NOMO-1 (cell line): ENCODE data around the gene VAPA.

ENCODE experiments used
- DNase-seq, 2 experiments: peaks; one replicate each; lab custom pipeline; 2025; ENCODE audit not compliant: unreplicated experiment in 2 of 2; lab: John Stamatoyannopoulos, UW

Gene VAPA

DNA sequence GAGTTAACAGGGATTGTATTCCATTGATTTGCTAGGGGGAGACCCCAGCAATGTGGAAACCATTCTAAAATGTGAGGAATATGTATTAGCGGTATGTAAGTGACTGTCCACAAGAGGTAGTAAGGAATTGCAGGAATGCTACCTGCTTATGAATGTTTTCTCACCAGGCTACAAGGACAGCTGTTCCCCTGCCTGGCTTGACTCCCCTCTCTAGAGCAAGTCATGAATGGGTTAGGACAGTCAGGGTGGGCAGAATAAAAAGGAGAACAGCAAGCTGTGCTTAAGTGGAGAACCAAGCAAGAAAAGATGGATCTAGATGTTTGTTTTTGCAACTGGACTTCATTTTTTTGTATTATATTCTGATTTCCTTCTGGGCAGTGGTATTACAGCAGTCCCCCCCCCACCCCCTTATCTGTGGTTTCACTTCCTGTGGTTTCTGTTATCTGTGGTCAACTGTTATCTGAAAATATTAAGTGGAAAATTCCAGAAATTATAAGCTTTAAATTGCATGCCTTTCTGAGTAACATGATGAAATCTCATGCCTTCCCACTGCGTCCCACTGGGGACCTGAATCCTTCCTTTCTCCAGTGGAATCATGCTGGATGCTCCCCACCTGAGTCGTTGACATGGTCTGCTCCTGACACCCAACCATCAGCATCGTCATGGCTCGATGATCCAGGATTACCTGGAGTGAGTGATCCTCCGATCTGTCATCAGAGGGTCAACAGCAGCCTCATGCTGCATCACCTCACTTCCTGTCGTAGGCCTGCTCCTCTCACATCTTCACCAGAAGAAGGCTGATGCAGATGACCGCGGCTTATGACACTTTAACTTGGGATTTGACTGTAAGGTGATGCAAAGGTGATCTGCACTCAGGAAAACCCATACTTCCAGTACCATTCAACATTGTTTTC, 52.2 kb downstream of the VAPA start:
- DNase-seq = no peak

DNA sequence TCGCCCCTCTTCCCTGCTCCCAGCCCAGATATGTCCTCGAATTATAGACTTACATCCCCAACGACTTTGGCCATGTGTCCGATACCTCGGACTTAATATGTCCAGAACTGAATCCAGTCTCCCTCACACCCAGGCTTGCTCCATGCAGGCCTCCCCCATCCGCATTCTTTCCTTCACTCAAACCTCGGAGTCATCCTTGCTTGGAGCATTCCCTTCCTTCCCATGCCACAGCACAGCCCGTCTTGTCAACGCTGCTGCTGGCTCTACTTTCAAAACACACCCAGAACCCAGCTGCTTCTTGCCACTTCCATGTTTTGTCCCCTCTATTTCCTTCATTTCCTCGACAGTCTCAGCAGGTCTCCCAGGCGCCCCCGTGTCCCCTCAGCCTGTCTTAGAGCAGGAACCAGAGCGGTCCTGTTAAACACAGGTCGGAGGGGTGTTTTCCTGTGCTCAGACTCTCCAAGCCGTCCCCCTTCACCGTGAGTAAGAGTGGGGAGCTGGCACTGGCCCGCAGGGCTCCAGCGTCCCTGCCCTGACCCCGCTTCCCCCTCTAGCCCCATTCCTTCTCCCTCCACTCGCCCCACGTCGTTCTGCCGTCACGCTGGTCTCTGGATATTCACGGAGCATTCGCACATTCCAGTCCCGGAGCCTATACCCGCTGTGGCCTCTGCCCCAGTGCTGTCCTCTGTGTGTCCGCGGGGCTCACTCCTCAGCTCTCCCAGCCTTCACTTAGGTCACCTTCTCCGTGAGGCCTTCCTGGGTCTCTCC, 54.4 kb downstream of the VAPA start:
- no peak for DNase-seq

- peak; percentile 20 to 30 for DNase-seq
Measured at GRCh38 chr18:9969247-9969646, 55.4 kb downstream of the VAPA start.

DNA sequence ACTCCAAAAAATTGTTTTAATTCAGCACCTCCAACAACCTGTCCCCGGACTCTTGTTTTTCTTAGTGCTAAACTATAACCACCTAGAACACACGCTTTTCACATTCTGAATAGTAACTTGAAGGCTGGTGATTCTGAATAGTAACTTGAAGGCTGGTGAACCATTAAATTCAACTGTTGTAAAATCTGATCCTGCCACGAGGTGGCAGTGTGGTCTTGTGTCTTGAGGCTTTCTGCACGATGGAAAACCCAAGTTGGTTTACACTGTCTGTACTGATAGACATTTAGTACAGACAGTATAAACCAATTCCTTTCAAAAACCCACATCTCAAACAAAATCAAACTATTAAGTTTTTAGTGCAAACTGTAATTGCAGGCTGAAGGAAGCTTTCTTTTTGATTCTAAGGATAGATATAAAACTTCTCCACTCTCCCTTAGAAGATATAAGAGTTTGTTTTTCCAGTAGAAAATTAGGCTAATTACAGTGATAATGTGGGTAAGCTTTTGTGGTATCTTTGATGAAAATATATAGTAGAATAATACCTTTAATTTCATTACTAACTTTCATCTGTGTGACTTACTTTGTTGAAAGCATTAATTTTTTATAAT, 57.6 kb downstream of the VAPA start:
- peak; percentile 45 to 70 for DNase-seq

DNA sequence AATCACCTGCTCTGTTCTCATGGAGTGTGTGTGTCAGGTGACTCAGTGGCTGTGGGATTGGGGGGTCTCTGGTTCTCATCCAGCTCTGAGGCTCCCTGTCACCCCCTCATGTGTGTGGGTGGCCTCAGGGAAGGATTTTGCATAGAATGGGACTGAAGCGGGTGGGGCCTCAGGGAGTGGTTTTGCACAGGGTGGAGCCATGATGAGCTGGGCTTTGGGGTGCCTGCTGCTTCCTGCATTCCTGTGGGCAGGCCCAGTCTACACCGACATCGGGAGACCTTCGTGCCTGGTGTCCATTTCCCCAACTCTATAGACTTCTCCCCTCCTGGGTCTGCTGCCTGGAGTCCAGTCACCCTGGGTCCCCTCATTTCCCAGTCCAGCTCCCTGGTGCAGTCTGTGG, 59.7 kb downstream of the VAPA start:
- no peak for DNase-seq

DNA sequence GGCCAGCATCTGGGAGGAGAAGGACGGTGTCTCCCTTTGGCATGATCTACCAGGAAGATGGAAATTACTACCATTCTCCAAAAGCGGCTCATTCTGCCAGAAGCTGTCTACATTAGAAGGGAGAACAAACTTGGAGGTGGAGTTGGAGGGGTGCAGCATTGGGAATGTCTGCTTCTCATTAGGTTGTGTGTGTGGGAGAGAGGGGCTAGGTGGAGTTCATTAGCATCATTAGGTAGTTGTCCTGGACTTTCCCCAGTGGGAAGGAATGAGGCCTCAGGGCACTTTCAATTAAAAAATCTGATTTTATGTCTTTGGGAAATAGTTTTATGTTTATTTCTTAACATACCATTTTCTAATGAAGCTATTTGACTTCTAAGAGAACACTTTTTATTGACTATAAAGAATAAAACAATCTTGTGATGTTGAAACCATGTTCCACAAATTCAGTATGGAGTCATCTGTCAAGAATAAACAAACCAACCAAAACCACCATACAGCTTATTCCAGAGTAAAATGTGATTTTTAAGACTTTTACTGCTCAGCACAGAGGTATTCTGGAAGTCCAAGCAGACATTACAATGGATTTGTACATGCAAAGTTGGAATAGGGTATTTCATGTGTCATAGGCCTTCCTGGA, 60.6 kb downstream of the VAPA start:
- no peak for DNase-seq

GRCh38 chr18:9975658-9976057, 61.8 kb downstream of the VAPA start:
- no peak for DNase-seq

DNA sequence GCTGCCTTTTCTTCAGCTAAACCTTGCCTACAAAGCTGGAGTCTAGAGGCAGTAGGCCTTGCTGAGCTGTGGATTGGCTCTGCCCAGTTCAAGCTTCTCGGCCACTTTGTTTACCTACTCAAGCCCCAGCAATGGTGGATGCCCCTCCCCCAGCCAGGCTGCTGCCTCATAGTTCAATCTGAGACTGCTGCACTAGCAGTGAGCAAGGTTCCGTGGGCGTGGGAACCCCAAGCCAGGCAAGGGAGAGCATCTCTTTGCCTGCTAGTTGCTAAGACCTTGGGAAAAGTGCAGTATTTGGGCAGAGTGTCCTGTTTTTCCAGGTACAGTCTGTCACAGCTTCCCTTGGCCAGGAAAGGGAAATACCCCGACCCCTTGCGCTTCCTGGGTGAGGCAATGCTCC, 68.9 kb downstream of the VAPA start:
- DNase-seq = no peak

DNA sequence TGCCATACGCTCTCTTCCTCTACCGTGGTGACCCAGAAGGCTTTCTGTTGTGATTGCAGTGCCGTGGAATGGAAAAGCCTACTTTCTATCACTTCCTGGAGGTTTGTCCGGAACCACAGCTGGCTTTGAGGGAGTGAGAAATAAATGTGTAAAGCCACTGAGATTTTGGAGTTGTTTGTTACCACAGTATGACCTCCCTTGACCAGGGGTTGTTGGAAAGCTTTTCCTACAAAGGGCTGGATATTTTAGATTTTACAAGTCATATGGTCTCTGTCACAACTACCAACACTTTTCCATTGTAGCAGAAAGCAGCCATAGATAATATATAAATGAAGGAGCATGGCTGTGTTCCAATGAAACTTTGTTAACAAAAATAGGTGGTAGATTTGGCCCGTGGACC, 70.3 kb downstream of the VAPA start:
- no peak for DNase-seq

- no peak for DNase-seq
Measured at GRCh38 chr18:9985641-9986040, 71.8 kb downstream of the VAPA start.

GRCh38 chr18:9986156-9986930, 72.5 kb downstream of the VAPA start:
- DNase-seq = no peak

- DNase-seq = no peak
Measured at GRCh38 chr18:9987345-9987744, 73.5 kb downstream of the VAPA start.

GRCh38 chr18:9987931-9988330, 74.1 kb downstream of the VAPA start:
- no peak for DNase-seq

DNA sequence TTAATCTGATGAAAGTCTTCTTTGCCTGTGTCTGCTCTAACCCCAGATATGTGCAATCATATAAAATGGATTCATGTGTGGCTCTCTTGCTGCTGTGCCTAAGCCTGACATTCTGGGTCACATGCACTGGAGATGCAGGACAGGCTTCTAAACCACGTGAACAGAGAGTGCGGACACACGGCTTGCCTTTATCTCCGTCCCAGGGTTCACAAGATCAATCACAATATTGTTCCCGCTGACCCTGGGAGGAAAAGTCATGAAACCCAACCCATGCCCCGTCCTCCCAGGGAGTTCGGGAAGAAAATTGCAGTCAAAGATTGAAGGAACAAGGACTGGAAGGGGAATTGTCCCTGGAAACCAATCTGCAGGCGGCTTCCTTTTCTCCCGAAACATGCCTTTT, 74.8 kb downstream of the VAPA start:
- DNase-seq = no peak

GRCh38 chr18:9989481-9989880, 75.7 kb downstream of the VAPA start:
- peak in 1 of 2 experiments; percentile 54 for DNase-seq

GRCh38 chr18:9991011-9992000, 77.5 kb downstream of the VAPA start:
- no peak for DNase-seq

GRCh38 chr18:9992300-9992972, 78.6 kb downstream of the VAPA start:
- DNase-seq = no peak

DNA sequence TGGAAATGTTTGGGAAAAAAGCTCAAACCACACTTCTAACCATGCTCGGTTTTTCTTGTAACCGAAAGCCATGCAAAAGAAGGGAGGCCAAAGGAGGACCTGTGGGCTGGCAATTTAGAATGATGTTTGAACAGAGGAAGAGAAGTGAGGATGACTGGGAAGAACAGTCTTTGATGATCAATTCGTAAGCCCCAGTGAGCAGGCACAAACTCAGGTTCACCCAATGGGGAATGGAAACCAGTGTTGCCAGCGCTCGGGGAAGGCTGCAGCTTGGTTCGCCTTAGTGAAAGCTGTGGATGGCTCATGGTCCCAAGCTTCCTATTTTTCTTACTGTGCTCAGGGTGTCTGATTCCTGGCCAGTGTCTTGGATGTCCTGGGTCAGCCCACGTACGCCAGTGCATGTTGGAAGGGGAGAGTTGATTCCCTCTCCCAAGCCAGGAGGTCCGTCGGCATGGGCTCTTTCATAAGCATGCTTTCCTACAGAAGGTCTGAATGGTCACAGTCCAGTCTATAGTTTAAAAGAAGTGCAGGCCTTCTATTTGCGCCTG, 79.2 kb downstream of the VAPA start:
- no peak for DNase-seq
